HG03045 (cell line): ENCODE data around the gene LAYN.
A peak's percentile ranks its signal among the peaks of the same experiment; 100 is the strongest.

Experiments
- ATAC-seq: cut with Tn5 transposase; IDR thresholded peaks from one replicate; pipeline ENCODE4 v1.9.1; 2021; ENCODE audit warnings: mild to moderate bottlenecking, moderate library complexity; ENCODE audit not compliant: unreplicated experiment

The LAYN gene

GRCh38 chr11:111591187-111591960 lies 50.9 kb downstream of the LAYN start:
- no peak for ATAC-seq

GRCh38 chr11:111592491-111592890 lies 52.0 kb downstream of the LAYN start:
- no peak for ATAC-seq

GRCh38 chr11:111596319-111596718 lies 55.8 kb downstream of the LAYN start:
- no peak for ATAC-seq

DNA sequence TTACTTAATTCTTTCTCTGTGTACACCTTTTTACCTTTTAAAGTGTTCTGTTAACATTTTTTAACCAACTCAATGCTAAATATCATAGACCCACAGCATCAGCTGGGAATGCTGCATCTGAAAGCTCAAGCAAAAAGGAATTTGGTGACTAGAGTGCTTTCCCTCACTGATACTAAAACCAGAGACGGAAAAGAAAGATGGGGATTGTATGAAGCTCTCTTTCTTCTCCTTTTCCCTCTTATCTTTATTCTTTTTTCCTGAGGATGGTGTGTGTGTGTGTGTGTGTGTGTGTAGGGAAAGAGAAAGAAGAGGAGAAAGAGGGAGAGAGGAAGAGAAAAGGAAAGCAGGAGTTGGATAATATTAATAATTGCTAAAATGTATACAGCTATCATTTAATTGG lies 57.6 kb downstream of the LAYN start:
- no peak for ATAC-seq

DNA sequence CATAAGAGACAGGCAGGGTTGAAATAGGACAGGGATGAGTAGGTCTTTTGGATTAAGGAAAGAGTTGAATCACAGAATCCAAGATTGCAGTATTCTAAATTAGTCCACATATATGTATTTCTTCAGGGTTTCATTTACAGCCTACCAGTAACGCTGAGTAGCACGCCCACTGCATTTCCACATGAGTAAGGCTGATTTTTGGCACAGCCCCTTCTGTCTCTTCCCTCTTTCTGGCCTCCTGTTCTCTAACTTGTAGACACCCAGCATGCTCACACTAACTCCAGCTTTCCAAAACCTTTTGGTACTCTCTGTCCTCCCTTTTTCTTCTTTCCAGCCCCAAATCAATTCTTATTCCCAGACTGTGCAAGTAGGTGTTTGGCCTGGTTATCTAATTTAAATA lies 58.0 kb downstream of the LAYN start:
- ATAC-seq = no peak

- no peak for ATAC-seq
Measured at GRCh38 chr11:111601636-111601978, 61.1 kb downstream of the LAYN start.

GRCh38 chr11:111601979-111602864 lies 61.7 kb downstream of the LAYN start, which contains the start of gene SIK2:
TSS of gene SIK2 (plus strand) at chr11:111602449. CDS start at chr11:111602564, 115 bp downstream.
- peak; percentile 91 for ATAC-seq

GRCh38 chr11:111602865-111603610 lies 62.5 kb downstream of the LAYN start:
- no peak for ATAC-seq

DNA sequence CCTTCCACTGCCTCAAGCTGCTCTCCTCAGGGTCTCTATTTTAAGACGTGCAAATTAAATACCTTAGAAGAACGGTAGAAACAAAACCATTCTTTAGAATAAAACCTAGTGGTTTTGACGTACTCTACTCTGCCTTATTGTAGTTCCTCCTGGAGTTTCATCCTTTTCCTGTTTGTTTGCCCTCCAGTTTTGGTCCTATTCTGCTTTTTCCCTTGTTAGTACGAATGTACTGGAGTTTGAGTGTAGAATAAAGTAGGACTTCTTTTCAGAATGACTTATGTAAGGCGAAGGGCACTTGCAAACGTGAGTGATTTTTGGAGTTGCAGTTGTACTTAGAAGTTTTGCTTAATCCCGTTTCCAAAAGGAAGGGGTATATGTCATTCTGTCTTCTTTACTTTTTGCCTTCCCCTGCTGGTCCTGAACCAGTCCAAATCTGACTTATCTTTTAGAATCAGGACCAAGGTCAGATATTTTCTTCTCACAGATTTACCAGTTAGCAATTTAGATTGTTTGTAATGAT lies 63.2 kb downstream of the LAYN start:
- ATAC-seq = no peak

DNA sequence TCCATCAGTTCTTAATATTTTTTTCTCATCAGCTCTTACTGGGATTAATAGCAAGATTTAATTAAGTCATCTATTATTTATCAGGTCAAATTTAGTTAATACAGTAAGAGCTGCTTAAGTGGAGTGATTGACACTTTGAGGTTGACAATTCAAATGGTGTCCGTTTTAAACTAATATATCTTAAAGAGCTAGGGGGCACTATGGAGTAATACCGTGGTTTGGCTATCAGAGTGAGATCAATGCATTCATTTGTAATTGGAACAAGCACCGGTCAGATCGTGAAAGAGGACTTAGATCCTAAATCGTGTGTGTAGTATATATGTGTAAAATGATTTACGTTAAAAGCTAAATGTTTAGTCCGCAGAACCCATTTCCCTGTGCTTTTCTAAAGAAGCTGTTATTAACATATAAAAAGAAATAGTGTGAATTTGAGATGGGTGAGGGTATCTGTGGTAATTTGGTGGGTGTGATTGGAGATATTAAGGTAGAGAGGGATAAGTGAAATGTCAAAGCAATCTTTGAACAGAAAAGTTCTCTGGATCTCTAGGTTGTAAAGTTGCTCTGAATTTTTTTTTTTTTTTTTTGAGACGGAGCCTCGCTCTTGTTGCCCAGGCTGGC lies 64.0 kb downstream of the LAYN start:
- ATAC-seq = no peak

- ATAC-seq = no peak
Measured at GRCh38 chr11:111605681-111606080, 65.2 kb downstream of the LAYN start.

GRCh38 chr11:111606986-111607385 lies 66.5 kb downstream of the LAYN start:
- ATAC-seq = no peak

- ATAC-seq = no peak
Measured at GRCh38 chr11:111607751-111608150, 67.2 kb downstream of the LAYN start.
